WTC11 (cell line): ENCODE measurements around the gene RUNX1.

ENCODE experiments used
- CREM ChIP-seq: sonication (generic); formaldehyde crosslinking; IDR thresholded peaks from 2 replicates; pipeline ENCODE4 v1.8.1; 2022; ENCODE audit warnings: mild to moderate bottlenecking, missing genetic modification reagents, moderate library complexity
- TF ChIP-seq, protein P1 (sequence below): sonication (generic); formaldehyde crosslinking; IDR thresholded peaks from 2 replicates; pipeline ENCODE4 v1.8.1; 2023; ENCODE audit warnings: mild to moderate bottlenecking, missing genetic modification reagents, moderate library complexity
- TF ChIP-seq, protein P2 (sequence below): fragments of 200-600 bp; IDR thresholded peaks from 2 replicates; pipeline ENCODE4 v1.8.0; 2022; ENCODE audit warnings: antibody characterized with exemption
- TF ChIP-seq, protein P3 (sequence below): fragments of 250-450 bp; sonication (Bioruptor Pico); IDR thresholded peaks from 2 replicates; pipeline ENCODE4 v1.9.0; 2021; ENCODE audit warnings: mild to moderate bottlenecking

DNA sequence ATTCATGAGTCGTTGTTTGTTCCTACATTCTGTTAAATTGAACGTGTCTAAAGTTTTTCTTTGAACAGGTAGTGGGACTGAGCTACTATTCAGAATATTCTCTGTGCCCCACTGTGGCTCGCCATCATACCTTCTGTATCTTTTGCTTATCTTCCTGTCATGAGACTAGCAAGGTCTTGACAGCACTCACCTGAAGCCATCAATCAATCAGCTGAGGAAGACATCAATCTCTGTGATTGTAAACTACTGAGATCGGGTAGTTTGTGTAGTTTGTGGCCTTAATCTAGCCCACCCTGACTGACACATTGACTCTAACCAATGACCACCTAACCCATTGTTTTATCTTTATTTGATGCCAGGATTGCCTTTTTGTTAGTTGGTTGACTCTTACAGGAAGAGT is 17.7 kb upstream of the RUNX1 start:
- TF ChIP-seq, protein P1, sequence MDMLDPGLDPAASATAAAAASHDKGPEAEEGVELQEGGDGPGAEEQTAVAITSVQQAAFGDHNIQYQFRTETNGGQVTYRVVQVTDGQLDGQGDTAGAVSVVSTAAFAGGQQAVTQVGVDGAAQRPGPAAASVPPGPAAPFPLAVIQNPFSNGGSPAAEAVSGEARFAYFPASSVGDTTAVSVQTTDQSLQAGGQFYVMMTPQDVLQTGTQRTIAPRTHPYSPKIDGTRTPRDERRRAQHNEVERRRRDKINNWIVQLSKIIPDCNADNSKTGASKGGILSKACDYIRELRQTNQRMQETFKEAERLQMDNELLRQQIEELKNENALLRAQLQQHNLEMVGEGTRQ (CRISPR knock-in tag): no peak
- TF ChIP-seq, protein P2, sequence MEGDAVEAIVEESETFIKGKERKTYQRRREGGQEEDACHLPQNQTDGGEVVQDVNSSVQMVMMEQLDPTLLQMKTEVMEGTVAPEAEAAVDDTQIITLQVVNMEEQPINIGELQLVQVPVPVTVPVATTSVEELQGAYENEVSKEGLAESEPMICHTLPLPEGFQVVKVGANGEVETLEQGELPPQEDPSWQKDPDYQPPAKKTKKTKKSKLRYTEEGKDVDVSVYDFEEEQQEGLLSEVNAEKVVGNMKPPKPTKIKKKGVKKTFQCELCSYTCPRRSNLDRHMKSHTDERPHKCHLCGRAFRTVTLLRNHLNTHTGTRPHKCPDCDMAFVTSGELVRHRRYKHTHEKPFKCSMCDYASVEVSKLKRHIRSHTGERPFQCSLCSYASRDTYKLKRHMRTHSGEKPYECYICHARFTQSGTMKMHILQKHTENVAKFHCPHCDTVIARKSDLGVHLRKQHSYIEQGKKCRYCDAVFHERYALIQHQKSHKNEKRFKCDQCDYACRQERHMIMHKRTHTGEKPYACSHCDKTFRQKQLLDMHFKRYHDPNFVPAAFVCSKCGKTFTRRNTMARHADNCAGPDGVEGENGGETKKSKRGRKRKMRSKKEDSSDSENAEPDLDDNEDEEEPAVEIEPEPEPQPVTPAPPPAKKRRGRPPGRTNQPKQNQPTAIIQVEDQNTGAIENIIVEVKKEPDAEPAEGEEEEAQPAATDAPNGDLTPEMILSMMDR: no peak
- TF ChIP-seq CREM (CRISPR knock-in tag): no peak
- TF ChIP-seq, protein P3, sequence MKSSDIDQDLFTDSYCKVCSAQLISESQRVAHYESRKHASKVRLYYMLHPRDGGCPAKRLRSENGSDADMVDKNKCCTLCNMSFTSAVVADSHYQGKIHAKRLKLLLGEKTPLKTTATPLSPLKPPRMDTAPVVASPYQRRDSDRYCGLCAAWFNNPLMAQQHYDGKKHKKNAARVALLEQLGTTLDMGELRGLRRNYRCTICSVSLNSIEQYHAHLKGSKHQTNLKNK (CRISPR knock-in tag): no peak
